GM19328 (cell line): ENCODE measurements around the gene DRC7.

ENCODE experiments used
- ATAC-seq: cut with Tn5 transposase; IDR thresholded peaks from one replicate; pipeline ENCODE4 v1.9.1; 2021; ENCODE audit warnings: mild to moderate bottlenecking, moderate library complexity; ENCODE audit not compliant: unreplicated experiment

Gene DRC7, protein sequence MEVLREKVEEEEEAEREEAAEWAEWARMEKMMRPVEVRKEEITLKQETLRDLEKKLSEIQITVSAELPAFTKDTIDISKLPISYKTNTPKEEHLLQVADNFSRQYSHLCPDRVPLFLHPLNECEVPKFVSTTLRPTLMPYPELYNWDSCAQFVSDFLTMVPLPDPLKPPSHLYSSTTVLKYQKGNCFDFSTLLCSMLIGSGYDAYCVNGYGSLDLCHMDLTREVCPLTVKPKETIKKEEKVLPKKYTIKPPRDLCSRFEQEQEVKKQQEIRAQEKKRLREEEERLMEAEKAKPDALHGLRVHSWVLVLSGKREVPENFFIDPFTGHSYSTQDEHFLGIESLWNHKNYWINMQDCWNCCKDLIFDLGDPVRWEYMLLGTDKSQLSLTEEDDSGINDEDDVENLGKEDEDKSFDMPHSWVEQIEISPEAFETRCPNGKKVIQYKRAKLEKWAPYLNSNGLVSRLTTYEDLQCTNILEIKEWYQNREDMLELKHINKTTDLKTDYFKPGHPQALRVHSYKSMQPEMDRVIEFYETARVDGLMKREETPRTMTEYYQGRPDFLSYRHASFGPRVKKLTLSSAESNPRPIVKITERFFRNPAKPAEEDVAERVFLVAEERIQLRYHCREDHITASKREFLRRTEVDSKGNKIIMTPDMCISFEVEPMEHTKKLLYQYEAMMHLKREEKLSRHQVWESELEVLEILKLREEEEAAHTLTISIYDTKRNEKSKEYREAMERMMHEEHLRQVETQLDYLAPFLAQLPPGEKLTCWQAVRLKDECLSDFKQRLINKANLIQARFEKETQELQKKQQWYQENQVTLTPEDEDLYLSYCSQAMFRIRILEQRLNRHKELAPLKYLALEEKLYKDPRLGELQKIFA

DNA sequence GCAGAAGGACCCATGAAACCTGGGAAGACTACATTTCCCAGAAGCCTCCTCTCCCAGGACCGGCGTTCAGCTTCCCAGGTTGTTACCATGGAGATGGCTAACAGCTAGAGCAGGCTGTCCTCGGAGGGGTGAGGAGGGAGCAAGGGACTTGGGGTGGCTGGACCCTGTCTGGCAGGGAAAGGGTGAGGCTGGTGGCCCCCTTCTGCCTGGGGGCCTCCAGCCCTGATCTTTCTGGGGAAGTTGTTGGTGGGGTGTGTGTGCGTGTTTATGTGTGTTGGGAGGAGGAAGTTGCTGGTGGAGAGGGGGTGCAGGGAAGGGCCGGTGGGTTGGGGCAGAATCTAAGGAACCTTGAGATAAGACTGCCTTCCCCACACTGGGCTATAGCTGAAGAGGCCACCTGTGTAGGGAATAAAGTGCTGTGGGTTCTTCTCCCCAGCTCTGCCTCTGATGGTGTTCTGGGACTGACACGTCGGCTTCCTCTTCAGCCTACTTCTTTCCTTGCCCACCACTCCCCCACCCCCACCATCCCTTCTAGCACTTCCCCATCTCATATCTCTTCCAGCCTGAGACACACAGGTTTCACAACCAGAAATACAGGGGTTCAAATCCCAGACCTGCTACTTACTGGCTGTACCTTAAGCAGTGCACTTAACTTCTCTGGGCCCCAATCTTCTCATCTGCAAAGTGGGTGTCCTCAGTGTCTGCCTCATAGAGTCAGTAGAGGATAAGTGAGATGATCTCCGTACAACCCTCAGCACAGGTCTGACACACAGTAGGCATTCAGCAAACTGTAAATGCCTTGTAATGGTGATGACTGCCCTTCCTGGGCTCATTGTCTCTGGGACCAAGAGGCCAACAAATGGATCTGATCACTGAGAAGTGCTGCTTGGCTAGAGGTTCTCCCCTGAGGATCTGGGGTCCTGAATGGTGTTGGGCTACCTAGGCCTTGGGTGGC, at the start of gene DRC7:
Gene DRC7, plus strand, starts transcription at position 82 of the 955 bp plus-strand sequence. CDS start 3,144 bp downstream, outside the sequence.
- ATAC-seq: no peak

DNA sequence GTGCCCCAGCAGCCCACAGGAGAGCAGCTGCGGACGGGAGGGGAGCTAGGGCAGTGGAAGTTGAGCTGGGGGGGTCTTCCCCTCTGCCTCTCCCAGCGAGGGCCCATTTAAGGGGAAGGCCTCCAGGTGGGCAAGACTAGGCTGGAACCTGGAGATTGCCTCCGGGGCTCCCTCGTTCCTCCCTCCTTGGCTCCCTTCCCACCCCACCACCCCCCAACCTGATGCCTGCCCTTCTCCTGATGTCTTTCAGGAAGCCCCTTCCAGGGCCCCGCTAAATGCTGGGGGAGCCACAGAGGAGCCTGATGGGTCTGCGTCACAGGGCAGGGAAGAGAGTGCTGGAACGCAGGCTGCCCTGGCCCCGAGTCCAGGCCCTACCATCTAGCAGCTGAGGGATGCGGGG, 49.4 kb upstream of the DRC7 start:
- no peak for ATAC-seq

DNA sequence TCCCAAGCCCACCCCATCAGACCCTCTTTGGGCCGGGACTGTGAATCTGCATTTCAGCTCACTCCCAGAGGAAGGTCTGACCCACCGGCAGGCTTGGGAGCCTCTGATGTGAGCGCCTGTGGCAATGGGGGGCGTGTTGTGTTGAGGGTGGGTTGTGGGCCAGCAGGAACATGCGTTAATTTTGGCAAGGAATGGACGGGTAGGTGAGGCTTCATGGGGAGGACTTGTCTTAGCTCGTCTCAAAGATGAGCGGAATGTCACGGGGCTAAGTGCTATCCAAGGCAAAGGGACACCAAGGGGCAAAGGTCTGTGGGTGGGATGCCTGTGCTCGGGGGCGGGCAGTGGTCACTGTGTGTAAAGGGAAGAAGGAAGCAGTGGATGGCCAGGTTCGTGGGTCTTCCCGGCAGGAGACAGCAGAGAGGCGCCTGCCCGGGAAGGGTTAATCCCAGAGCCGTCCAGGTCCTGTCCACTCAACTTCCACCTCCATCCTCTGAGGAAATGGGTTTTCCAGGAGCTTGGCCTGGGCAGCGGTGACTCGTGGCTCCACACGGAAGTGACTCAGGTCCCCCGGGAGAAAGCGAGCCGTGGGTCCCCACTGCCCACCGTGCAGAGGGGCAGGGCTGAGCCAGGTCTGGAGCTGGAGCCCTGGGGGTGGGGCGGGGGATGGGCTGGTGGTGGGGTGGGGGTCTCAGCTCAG, 48.8 kb upstream of the DRC7 start:
- no peak for ATAC-seq

DNA sequence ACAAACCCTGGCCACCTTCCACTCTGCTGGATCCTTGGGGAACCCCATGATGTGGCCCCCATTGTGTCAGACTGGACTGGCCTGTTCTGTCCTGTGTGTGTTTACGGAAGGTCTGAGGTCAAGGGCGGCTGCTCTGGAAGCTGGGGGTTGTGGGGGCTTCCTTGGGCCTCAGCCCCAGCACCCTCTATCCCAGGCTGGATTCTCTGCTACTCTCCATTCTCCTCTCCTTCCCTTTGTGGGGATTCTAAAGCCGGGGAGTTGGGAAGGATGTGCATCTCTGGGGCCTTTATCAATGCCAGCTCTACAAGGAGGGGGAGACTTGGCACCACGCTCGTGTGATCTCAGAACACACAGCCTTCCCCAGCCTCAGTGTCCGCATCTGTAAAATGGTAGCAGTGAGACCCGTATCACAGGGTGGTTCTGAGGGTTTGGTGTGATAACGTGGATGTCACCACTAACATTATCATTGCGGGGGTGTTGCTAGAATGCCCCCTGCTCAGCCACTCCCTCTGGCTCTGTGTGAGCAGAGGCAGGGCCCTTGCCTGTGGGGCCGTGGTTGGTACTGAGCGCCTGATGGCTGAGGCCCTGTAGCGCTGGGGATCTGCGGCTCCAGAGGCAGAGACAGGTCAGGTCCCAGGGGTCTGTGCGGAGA, 48.1 kb upstream of the DRC7 start:
- no peak for ATAC-seq

DNA sequence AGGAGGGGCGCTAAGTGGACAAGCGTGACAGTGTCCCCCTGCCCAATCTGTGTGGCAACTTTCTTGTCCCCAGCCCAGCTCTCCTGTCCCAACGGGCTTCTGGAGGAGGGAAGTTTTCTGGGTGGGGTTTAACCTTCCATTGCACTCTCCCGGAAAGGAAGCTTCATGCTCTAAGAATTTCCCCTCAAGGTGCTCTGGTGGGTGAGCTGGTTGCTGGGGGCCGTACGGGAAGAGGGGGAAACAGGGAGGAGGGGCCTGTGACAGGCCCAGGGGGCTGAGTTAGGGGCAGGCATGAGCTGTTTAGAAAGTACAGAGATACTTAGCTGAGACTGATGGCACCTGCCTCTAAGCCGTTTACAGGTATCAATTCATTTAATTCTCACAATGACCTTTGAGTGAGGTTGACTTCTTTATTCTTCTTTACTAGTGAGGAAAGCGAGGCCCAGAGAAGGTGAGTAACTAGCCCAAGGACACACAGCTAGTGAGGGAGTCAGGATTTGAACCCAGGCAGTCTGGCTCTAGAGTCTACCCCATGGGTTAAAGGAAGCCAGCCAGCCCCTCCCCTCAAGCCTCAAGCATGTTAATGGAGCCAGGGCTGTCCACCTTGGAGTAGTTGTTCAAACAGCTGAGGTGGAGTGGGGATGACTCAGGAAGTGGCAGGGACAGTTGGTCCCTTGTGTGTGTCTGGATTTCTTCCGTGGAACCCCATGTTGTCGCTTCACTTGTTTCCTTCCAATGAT, 47.3 kb upstream of the DRC7 start:
- no peak for ATAC-seq

DNA sequence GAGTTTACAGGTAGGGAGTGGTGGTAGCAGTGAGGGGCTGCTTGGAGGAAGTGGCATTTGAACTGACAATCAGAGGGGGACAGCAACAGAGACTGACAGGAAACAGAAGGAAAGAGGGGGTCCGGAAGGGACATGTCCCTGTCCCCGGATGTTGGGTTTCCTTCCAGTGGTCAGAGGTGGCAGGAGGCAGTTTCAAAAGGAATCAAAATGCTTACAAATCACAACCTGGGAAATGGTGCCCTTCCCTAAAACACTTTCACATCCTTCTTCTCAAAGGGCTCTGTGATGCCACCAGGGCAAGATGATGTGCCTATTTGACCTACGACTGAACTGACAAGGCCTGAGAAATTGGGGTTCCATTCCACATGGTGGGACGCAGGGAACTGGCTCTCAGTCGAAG, 46.5 kb upstream of the DRC7 start:
- ATAC-seq: no peak

DNA sequence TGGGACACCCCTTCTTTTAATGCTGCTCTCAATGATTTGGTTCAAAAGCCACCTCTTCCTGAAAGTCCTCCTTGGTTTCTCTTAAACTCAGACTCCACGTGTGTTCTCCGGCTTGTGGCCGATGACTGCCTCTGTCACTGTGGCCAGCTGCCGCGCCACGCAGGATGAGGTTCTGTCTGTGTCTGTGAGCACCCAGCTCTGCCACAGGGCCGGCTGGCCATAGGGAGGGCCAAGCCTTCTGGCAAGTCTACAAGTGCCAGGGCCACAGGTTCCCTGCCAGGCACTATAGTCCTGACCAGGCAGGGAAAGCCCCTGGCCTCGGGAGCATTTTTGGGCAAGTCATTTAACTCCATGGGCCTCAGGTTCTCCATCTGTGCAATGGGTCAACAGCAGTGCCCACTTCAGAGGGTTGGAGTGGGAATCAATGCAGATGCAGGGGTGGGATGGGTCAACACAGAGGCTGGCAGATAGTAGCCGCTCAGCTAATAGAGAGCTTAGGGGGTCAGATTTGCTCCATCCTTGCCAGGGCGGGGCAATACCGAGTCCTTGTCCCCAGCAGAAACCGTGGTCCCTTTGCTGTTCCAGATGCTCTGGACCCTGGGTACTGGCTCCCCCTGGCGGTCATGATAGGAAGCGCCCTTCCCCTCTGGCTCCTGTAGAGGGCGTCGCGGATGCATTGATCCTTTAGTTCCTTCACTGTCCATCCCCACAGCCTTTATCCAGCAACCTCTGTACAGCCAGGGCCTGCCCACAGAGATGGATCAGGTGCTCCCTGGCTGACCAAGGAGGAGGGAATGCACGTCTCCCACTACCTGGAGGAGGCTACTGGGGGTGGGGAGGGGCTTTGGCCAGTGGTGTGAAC, 45.8 kb upstream of the DRC7 start:
- no peak for ATAC-seq

DNA sequence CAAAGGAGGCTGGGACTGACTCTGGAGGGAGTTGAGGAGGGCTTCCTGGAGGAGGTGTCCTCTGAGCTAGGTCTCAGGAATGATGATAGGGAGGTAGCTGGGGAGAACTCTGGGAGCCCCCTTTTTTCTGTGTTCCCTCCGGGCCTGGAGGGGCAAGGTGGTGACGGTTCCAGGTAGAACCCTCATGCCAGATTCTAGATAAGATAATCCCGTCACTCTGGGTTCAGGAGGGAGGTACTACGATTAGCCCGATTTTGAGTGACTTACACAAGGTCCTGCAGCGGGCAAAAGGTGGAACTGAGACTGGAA, 45.2 kb upstream of the DRC7 start:
- no peak for ATAC-seq

DNA sequence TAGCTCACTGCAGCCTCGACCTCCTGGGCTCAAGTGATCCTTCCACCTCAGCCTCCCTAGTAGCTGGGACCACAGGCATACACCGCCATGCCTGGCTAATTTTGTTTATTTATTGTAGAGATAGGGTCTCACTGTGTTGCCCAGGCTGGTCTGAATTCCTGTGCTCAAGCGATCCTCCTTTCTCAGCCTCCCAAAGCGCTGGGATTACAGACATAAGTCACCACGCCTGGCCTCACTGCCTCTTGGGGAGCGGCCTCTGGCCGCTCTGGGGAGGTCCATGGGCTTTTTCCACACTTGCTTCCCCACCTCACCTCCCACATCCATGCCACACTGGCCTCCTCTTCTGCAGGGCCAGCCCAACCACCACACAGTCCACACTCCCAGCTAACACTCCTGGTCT, 44.8 kb upstream of the DRC7 start:
- ATAC-seq: no peak

DNA sequence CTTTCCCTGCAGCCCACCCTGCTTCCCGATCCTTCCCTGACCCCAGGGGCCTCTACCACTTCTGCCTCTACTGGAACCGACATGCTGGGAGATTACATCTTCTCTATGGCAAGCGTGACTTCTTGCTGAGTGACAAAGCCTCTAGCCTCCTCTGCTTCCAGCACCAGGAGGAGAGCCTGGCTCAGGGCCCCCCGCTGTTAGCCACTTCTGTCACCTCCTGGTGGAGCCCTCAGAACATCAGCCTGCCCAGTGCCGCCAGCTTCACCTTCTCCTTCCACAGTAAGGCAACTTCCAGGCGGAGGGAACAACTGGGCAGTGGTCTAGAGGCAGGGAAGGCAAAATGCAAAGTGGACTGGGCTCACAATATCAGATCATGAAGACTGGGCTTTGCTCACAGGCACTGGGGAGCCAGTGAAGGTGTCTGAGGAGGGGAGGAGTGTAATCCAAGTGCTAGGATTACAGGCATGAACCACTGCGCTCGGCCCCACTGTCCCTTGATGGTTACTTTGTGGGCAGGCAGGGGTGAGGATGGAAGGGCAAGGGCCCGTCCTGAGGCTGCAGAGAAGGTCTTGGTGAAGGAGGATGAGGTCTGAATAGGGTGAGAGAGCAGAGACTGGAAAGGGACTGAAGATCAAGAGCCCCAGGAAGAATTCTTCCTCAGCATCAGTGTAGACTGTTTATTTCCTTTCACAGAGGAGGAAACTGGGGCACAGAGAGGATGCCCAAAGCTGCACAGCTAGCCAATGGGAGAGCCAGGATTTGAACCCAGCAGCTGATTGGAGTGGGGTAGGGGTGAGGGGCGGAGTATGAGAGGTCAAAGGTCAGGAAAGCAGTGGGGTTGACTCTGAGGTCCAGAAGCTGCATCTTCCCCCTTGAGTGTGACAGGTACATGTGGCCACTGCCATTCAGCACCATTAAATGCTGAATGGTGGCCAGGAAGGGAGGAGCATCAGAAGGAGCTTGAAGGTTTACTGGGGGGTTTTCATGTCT, 43.0 kb upstream of the DRC7 start:
- ATAC-seq: no peak

DNA sequence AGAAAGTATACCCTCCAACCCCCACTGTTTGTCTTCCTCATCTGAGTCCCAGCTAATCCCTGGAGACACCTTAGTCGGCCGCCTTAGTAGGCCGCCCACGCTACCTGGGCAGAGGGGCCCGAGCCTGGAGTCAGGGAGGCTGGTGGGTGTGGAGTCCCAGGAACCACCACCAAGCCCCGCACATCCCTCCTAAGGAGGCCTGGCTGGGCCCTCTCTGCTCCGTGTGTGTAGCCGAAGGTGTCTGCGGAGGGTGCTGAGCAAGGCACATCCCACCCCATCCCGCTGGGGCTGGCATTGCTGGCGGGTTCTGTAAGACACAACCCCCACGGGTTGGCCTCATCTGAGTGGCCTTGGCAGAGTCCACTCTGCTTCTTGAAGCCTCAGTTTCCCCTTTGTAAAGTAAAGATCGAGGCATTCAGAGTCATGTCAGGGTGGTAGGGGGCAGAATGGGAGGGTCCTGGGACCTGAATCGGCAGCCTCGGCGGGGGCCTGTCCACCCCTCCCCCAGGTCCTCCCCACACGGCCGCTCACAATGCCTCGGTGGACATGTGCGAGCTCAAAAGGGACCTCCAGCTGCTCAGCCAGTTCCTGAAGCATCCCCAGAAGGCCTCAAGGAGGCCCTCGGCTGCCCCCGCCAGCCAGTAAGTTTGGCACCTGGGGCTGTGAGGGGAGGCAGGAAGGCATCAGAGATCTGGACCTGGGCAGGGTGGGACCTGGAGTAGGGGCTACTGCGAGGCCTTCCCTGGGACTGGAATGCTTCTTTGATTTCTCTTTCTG, 41.7 kb upstream of the DRC7 start:
- no peak for ATAC-seq

DNA sequence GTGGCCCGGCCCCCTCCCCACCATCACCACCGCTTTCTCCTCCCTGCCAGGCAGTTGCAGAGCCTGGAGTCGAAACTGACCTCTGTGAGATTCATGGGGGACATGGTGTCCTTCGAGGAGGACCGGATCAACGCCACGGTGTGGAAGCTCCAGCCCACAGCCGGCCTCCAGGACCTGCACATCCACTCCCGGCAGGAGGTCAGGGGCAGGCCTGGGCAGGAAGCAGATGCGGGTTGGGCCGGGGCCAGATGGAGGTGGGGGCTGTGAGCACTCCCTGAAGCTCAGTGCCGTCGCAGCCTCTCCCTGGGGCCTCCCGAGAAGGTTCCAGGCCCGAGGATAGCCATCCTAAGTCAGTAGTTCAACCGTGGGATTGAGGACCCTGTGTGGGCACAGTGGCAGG, 40.7 kb upstream of the DRC7 start:
- ATAC-seq: no peak

DNA sequence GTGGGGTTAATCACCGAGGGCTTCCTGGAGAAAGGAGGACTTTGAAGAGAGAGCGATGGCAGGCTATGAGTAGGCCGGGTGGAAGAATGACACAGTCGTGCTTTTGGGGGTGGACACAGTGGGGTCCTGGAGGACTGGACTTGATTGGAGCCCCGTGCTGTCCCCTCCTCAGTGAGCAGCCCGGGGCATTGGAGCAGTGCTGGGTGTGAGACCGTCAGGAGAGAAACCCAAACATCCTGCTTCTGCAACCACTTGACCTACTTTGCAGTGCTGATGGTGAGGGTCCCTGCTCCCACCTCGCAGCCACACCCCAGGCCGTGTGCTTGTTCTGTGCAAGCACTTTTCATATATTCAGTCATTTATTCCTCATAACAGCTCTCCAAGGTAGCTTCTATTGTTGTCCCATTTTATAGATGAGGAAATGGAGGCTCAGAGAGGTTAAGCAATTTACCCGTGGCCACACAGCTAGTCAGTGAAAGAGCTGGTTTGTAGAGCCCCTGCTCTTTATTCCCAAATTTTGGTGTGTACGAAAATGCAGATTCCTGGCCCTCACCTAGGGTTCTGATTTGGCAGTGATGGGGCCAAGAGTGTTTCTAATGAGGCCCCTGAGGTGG, 38.2 kb upstream of the DRC7 start:
- no peak for ATAC-seq

DNA sequence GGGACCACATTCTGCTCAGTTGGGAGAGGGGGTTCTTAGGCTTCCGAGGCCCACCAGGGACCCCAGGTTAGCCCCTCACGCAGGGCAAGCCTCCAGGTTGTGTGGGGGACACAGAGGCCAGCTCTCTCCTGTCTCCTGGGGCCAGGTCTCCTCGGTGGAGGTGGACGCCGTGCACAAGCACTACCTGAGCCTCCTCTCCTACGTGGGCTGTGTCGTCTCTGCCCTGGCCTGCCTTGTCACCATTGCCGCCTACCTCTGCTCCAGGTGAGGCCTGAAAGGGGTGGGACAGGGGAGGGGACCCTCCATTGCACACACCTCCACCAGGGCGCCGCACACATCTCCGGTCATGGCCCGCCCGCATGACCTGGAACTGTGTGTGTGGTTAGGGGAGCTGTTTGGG, 37.4 kb upstream of the DRC7 start:
- ATAC-seq: no peak

DNA sequence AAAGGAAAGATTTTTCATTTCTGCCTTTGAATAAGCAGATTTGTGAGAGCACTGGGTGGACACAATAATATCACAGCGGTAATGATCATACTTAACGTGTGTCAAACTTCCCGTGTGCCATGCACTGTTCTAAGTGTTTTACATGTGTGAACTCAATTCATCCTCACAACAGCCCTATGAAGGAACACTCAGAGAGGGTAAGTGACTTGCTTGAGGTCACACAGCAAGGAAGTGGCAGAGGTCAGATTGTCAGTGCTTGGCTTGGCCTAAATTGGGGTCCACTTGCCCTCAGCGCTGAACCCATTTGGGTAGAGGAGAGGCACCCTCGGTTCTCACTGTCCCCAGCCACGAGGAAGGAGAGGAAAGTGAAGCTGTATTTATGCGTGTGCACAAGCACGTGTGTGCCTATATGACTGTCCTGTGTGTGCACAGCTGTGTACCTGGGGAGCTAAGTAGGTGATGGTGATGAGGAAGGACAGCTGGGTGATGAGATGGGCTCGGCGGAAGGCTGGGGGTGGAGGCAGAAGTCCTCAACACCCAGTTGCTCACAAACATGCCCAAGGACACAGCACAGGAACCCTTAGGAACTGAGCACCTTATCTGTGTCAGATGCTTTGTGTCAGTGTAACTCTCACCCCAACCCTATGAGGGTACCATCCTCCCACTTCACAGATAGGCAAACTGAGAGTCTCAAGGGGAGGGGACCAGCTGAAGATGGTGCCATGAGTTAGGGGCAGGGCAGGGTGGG, 36.3 kb upstream of the DRC7 start:
- ATAC-seq: no peak
